Heart right ventricle (tissue), 16 donors: ENCODE measurements around the gene TTC38. TPM values are rescaled to one million over a fixed set of nuclear protein-coding genes. Genes with fewer than 3 reads are reported as not detected.
"Not testable (repeated sequence)": the region's sequence is repeated elsewhere in the genome, so short reads cannot be mapped to it uniquely, and the experiment has no call there.

Source experiments
- ATAC-seq, 8 donors: fragments of 200-7000 bp; cut with Tn5 transposase; one replicate each; pipeline ENCODE4 v1.9.1; 2020; ENCODE audit warnings: mild to moderate bottlenecking in 8 of 8, moderate library complexity in 8 of 8, moderate number of reproducible peaks in 1 of 8
- DNase-seq, 2 donors: peaks; one replicate each; pipeline ENCODE4 v3.0.0-alpha.2; 2020
- H3K27ac ChIP-seq, 10 donors: fragments of 200-600 bp; sonication (generic) in 2 of 10; one replicate each; pipeline versions ENCODE4 v1.5.0 to v1.8.0; 2020 to 2022; ENCODE audit warnings: mild to moderate bottlenecking in 3 of 10
- H3K27me3 ChIP-seq, 7 donors: fragments of 200-600 bp; one replicate each; pipeline ENCODE4 v1.8.0; 2021 to 2022; ENCODE audit warnings: mild to moderate bottlenecking in 2 of 7
- H3K36me3 ChIP-seq, 9 donors: fragments of 200-600 bp; sonication (generic) in 1 of 9; one replicate each; pipeline versions ENCODE4 v1.5.0 to v1.8.0; 2020 to 2022; ENCODE audit warnings: mild to moderate bottlenecking in 2 of 9
- H3K4me1 ChIP-seq, 9 donors: fragments of 200-600 bp; sonication (generic) in 1 of 9; one replicate each; pipeline versions ENCODE4 v1.5.0 to v1.8.0; 2020 to 2022; ENCODE audit warnings: mild to moderate bottlenecking in 4 of 9
- H3K4me3 ChIP-seq, 10 donors: fragments of 200-600 bp; sonication (generic) in 2 of 10; one replicate each; pipeline versions ENCODE4 v1.5.0 to v1.8.0; 2020 to 2022; ENCODE audit warnings: mild to moderate bottlenecking in 7 of 10, moderate library complexity in 2 of 10
- H3K9me3 ChIP-seq, 11 donors: fragments of 200-600 bp in 10 of 11; sonication (generic) in 2 of 11; one replicate each; pipeline versions ENCODE4 v1.5.0 to v1.8.0; 2013 to 2022; ENCODE audit warnings: mild to moderate bottlenecking in 2 of 11, control low read depth in 1 of 11, moderate library complexity in 1 of 11
- WGBS, 2 donors: extraction: QIAGEN DNeasy Blood & Tissue Kit; methylation state at CpG; one replicate each; pipeline ENCODE4 v1.1.7; 2013; ENCODE audit warnings: inconsistent platforms in 1 of 2; 5-methylcytosine and 5-hydroxymethylcytosine counted together
- intact Hi-C, 10 donors: fragments of 100-400 bp; cut with DNase I; formaldehyde crosslinking; loops; one replicate each; pipeline versions ENCODE4 v1.11.1 to v1.14.2; 2022
- polyA plus RNA-seq, 2 donors: library from polyadenylated mRNA; stranded (reverse); fragments of 200-250 nt; gene quantifications; one replicate each; pipeline ENCODE4 v1.2.3, GENCODE V29; 2013
- total RNA-seq, 10 donors: library from RNA; stranded (reverse); fragmentation: NEBNext Ultra II Directional in 3 of 10; extraction: Animal tissue kit (Norgen Biotek cat#: 25700) in 3 of 10; gene quantifications; one replicate each; pipeline versions ENCODE4 v1.2.1 to v1.2.4, GENCODE V29; 2021 to 2023
- TF ChIP-seq, protein P1 (sequence below), 9 donors: fragments of 200-600 bp; sonication (generic) in 2 of 9; IDR thresholded peaks; one replicate each; pipeline versions ENCODE4 v1.5.0 to v1.8.0; 2021 to 2022; ENCODE audit warnings: antibody characterized with exemption in 9 of 9, mild to moderate bottlenecking in 5 of 9, moderate library complexity in 1 of 9
- donor health status: Arrhythmogenic right ventricular cardiomyopathy.
- donor health status: ischemic (EF 13 %, LVEDD 7.1; RV severe dilation, severe dysfunction).
- donor health status: healthy with polysubstance abuse.
- donor health status: DM: no; HTN: yes; CAD: no.
- donor health status: DM: no; HTN: no; CAD: no.
- donor health status: ischemic (EF 25% LVEDD 6.9; RV normal size, moderate dysfunction).
- donor health status: ischemic (EF 25% LVEDD 5.7; RV mildly dilated, moderate dysfunction).
- donor health status: healthy.
- donor health status: DM: yes; HTN: yes; CAD: no.
- donor health status: Ischemic cardiomyopathy.
- donor health status: ischemic (EF 35%, LVEDD 5.7; RV mildly dilated, moderate dysfunction).
- donor health status: nonischemic (EF 11% LVEDD 7.7; RV severe dilation, severe dysfunction).
- donor health status: DM: yes; HTN: yes; CAD: no.
- donor health status: PGD.
- donor health status: ischemic (EF 29% LVEDD 5.4; RV normal size, mild dysfunction).
- donor health status: nonischemic (EF 23%, LVEDD 6.1; RV moderate dilation, normal function).

The TTC38 gene
- total and polyA plus RNA-seq, 12 donors, result 20.5 to 29.2 (median 26.1) TPM

DNA sequence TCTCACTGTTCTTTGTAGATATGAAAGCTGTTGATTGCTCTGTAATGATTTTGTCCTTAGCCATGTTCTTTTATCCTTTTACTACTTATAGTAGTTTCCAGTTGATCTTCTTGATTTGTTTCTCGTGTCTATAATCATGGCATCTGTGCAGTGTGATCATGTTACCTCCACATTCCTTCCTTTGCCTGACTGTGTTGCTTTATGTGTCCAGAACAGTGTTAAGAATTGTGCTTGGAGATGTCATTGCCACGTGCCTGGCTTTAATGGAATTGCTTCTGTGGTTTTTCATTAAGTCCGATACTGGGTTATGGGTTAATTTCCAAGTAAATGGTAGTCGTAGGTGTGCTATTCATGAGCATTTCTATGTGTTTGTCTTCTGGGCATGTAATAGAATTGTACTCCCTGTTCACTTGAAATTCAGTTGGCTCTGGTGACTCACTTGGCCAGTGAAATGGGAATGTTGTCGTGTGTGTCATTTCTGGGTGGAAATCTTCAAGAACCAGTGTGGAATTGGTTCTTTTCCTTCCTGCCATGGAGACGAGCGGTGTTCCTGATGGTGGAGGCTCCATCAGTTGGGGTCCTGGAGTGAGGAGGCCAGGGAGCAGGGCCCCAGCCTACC, 35.6 kb downstream of the TTC38 start:
- TF ChIP-seq, protein P1, sequence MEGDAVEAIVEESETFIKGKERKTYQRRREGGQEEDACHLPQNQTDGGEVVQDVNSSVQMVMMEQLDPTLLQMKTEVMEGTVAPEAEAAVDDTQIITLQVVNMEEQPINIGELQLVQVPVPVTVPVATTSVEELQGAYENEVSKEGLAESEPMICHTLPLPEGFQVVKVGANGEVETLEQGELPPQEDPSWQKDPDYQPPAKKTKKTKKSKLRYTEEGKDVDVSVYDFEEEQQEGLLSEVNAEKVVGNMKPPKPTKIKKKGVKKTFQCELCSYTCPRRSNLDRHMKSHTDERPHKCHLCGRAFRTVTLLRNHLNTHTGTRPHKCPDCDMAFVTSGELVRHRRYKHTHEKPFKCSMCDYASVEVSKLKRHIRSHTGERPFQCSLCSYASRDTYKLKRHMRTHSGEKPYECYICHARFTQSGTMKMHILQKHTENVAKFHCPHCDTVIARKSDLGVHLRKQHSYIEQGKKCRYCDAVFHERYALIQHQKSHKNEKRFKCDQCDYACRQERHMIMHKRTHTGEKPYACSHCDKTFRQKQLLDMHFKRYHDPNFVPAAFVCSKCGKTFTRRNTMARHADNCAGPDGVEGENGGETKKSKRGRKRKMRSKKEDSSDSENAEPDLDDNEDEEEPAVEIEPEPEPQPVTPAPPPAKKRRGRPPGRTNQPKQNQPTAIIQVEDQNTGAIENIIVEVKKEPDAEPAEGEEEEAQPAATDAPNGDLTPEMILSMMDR (IDR thresholded peaks at IDR 0.05), result no peak
- H3K27ac ChIP-seq, result no peak overlapping the region
- peaks cover 0 to 4% (median 0%) of the 10 kb centered on the region in 9 donors for H3K4me1 ChIP-seq
- DNase-seq (no peak), ATAC-seq (no peak)
- peaks cover 0 to 6% (median 0%) of the 10 kb centered on the region in 9 donors for H3K36me3 ChIP-seq
- intact Hi-C loops, result loop anchor here in 2 of 10 donors (5.0 kb wide), 3 partner anchors 36 to 311 kb away; partner anchors contain the start of gene TTC38 (in 1 of the 2)
- H3K27me3 ChIP-seq, result no peaks in the 10 kb centered on the region
- no peak overlapping the region for H3K4me3 ChIP-seq
- no peaks in the 10 kb centered on the region for H3K9me3 ChIP-seq
- WGBS, 2 donors, result 87 to 92% methylated on average over 7 of the region's 7 CpGs

GRCh38 chr22:46308283-46308988, 40.6 kb downstream of the TTC38 start:
- H3K27ac ChIP-seq, result no peak overlapping the region
- peaks cover 0 to 10% (median 0%) of the 10 kb centered on the region in 9 donors for H3K4me1 ChIP-seq
- peaks cover 0 to 26% (median 0%) of the 10 kb centered on the region in 9 donors for H3K36me3 ChIP-seq
- no peak overlapping the region for H3K4me3 ChIP-seq
- TF ChIP-seq, protein P1 (IDR thresholded peaks at IDR 0.05), result no peak
- DNase-seq (no peak), ATAC-seq (peak in 2 of 8 donors; percentile 32 to 38)
- H3K9me3 ChIP-seq, result no peaks in the 10 kb centered on the region
- no peaks in the 10 kb centered on the region for H3K27me3 ChIP-seq
- 84 to 92% methylated on average over 22 to 23 of the region's 23 CpGs for WGBS, 2 donors
- intact Hi-C loops, result no loop called here

DNA sequence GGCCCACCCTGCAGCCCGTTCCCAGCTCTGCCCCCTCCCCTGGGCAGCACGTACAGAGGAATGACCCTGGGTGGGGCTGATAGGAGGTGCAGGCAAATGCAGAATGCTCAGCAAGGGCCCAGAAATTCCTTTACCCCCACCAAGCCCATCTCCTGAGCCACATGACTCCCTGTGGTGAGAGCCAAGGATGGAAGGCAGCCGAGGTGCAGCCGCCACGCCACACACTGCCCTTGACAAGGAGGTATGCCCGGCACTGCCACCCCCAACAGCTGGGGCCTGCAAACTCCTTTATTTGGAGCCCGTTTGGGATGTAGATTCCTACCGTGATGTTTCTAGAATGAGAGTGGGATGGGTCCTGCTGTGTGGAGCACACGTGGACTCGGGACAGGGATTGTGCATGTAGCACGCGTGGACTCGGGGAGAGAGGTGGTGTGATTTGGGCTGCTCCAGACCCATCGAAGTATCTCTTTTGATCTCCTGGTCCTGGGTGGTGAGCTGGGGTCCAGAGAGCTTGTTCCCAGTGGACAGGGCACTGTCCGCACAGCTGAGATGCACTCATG, 41.8 kb downstream of the TTC38 start:
- no peaks in the 10 kb centered on the region for H3K9me3 ChIP-seq
- WGBS, 2 donors, result 70 to 85% methylated on average over 15 of the region's 15 CpGs
- H3K36me3 ChIP-seq, result peaks cover 0 to 33% (median 0%) of the 10 kb centered on the region in 9 donors
- H3K27ac ChIP-seq, result peak overlapping the region in 2 of 10 donors; percentile 5 to 28
- peak; percentile 67 to 89 (median 77) for ATAC-seq
- H3K4me1 ChIP-seq, result peaks cover 0 to 10% (median 0%) of the 10 kb centered on the region in 9 donors
- H3K27me3 ChIP-seq, result no peaks in the 10 kb centered on the region
- TF ChIP-seq, protein P1 (IDR thresholded peaks at IDR 0.05), result no peak
- peak in 1 of 2 donors; percentile 36 for DNase-seq
- intact Hi-C loops, result loop anchor here in 6 of 10 donors (5.0 to 10.0 kb wide), 3 partner anchors 312 to 317 kb away; no protein-coding TSS in a partner anchor
- no peak overlapping the region for H3K4me3 ChIP-seq

- DNase-seq (no peak), ATAC-seq (no peak)
- Histone ChIP-seq H3K4me3 (no peak overlapping the region), H3K27ac (no peak overlapping the region), H3K36me3 (peaks cover 0 to 54% (median 0%) of the 10 kb centered on the region in 9 donors), H3K4me1 (peaks cover 0 to 10% (median 0%) of the 10 kb centered on the region in 9 donors), H3K9me3 (no peaks in the 10 kb centered on the region), H3K27me3 (no peaks in the 10 kb centered on the region)
- TF ChIP-seq, protein P1 (IDR thresholded peaks at IDR 0.05), result no peak
- intact Hi-C loops, result loop anchor here in 6 of 10 donors (2.0 to 10.0 kb wide), 4 partner anchors 183 to 320 kb away; no protein-coding TSS in a partner anchor
- WGBS, 2 donors, result 97% methylated on average over 8 of the region's 8 CpGs
Observed at GRCh38 chr22:46312056-46312455, 44.2 kb downstream of the TTC38 start.

GRCh38 chr22:46312848-46313247, 45.0 kb downstream of the TTC38 start:
- ATAC-seq, H3K4me3 ChIP-seq, H3K9me3 ChIP-seq, DNase-seq, H3K27me3 ChIP-seq, H3K27ac ChIP-seq: not testable (repeated sequence)
- intact Hi-C loops, result loop anchor here in 6 of 10 donors (2.0 to 10.0 kb wide), 4 partner anchors 184 to 321 kb away; no protein-coding TSS in a partner anchor
- H3K4me1 ChIP-seq, result peaks cover 0 to 10% (median 0%) of the 10 kb centered on the region in 9 donors
- 94 to 97% methylated on average over 2 of the region's 2 CpGs for WGBS, 2 donors
- peaks cover 0 to 62% (median 0%) of the 10 kb centered on the region in 9 donors for H3K36me3 ChIP-seq
